Transverse colon (tissue), 4 donors: ENCODE results near the gene CYP1A1. TPM values are rescaled to one million over a fixed set of nuclear protein-coding genes. Genes with fewer than 3 reads are reported as not detected.

Source experiments
- DNase-seq: peaks from one replicate; pipeline ENCODE4 v3.0.0-alpha.2; 2019
- H3K27ac ChIP-seq, 4 donors: fragments of 200-600 bp; sonication (generic); 2 replicates each; pipeline ENCODE4 v1.5.1; 2016 to 2018; ENCODE audit warnings: inconsistent platforms in 4 of 4
- H3K27me3 ChIP-seq: fragments of 200-600 bp; sonication (generic); 2 replicates; pipeline ENCODE4 v1.5.1; 2017; ENCODE audit warnings: inconsistent platforms
- H3K36me3 ChIP-seq, 4 donors: fragments of 200-600 bp; sonication (generic); 2 replicates each; pipeline ENCODE4 v1.5.1; 2017 to 2019; ENCODE audit warnings: inconsistent platforms in 4 of 4
- H3K4me1 ChIP-seq, 4 donors: fragments of 200-600 bp; sonication (generic); 2 replicates each; pipeline ENCODE4 v1.5.1; 2017 to 2020; ENCODE audit warnings: inconsistent platforms in 4 of 4
- H3K4me3 ChIP-seq, 4 donors: fragments of 200-600 bp; sonication (generic); 1 replicate in 1 of 4; 2 replicates in 3 of 4; pipeline versions ENCODE4 v1.5.1 to v1.6.1; 2017 to 2019; ENCODE audit warnings: inconsistent platforms in 4 of 4
- H3K9me3 ChIP-seq, 2 donors: fragments of 200-600 bp; sonication (generic); 2 replicates each; pipeline ENCODE4 v1.5.1; 2017 to 2019; ENCODE audit warnings: inconsistent platforms in 2 of 2
- CTCF ChIP-seq, 5 experiments: fragments of 200-600 bp in 3 of 5; fragments of 450-650 bp in 2 of 5; sonication (generic) in 3 of 5; IDR thresholded peaks; 1 replicate in 2 of 5; 2 replicates in 3 of 5; pipeline ENCODE4 v1.5.1; 2016 to 2017; ENCODE audit warnings: antibody characterized with exemption in 5 of 5, inconsistent platforms in 3 of 5, mild to moderate bottlenecking in 2 of 5, moderate library complexity in 1 of 5
- EP300 ChIP-seq: sonication (generic); formaldehyde crosslinking; IDR thresholded peaks from one replicate; pipeline ENCODE4 v1.6.1; 2017; ENCODE audit warnings: antibody characterized with exemption, low read depth
- POLR2A ChIP-seq: fragments of 450-650 bp; IDR thresholded peaks from one replicate; pipeline ENCODE4 v1.6.1; 2016; ENCODE audit warnings: antibody characterized with exemption, mild to moderate bottlenecking, moderate library complexity
- POLR2AphosphoS5 ChIP-seq, 3 donors: sonication (generic); formaldehyde crosslinking; IDR thresholded peaks; one replicate each; pipeline ENCODE4 v1.6.1; 2016; ENCODE audit warnings: antibody characterized with exemption in 3 of 3
- WGBS, 2 donors: methylation state at CpG; one replicate each; pipeline ENCODE4 v1.1.5; 2018; ENCODE audit warnings: low coverage in 1 of 2; 5-methylcytosine and 5-hydroxymethylcytosine counted together
- in situ Hi-C, 4 donors: fragments of 200-750 bp; cut with MboI; loops; one replicate each; pipeline versions ENCODE4 v1.15.0 to v1.15.1; 2017; ENCODE audit warnings: low sequenced_read_pairs in 3 of 4, low pct_ligation_motif_present in 1 of 4, low pct_unique_long_range_greater_than_20kb in 1 of 4
- intact Hi-C: fragments of 100-400 bp; cut with DNase I; formaldehyde crosslinking; loops from one replicate; pipeline ENCODE4 v1.15.1; 2023; ENCODE audit warnings: low total_unique reads
- total RNA-seq, 4 donors: library from RNA; depleted of rRNA; stranded (reverse); fragments of >200 nt; gene quantifications; one replicate each; pipeline ENCODE4 v1.1.0, GENCODE V29; 2016

The CYP1A1 gene
- total RNA-seq, 4 donors from 2014 or later = 0.55 to 1.1 TPM; not detected in 2

DNA sequence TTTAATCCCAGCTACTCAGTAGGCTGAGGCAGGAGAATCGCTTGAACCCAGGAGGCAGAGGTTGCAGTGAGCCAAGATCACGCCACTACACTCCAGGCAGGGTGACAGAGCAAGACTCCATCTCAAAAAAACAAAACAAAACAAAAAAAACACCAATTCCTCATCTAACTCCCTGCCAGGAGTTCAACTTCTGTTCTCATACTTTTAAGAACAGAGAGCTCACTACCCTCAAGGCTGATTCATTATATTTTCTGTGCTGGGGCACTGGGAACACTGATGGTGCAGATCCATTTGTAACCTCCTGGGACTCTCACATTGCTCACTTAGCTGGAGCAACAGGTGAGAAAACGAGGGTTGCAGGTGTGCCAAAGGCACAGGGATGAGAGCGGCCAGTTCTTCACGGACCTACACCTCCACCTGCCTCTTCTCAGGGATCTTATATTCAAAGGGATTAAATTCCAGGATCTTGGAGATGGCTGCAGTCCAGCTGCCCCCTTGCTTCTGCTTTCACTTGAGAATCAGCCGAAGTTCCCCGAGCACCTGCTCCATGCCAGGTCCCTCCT, 44.2 kb upstream of the CYP1A1 start:
- no peaks in the 10 kb centered on the region for H3K36me3 ChIP-seq
- DNase-seq = no peak
- 58 to 62% methylated on average over 2 to 6 of the region's 7 CpGs for WGBS, 2 donors
- intact Hi-C loops (loop anchor here (2.0 to 5.0 kb wide), 3 partner anchors 31 to 183 kb away; no protein-coding TSS in a partner anchor), in situ Hi-C loops (loop anchor here (5.0 to 25.0 kb wide), 5 partner anchors 127 to 382 kb away; no protein-coding TSS in a partner anchor)
- H3K27me3 ChIP-seq = peaks cover 5% of the 10 kb centered on the region
- peaks cover 12 to 31% (median 18%) of the 10 kb centered on the region in 4 donors for H3K4me1 ChIP-seq
- TF ChIP-seq POLR2A (no peak), EP300 (no peak), CTCF (IDR thresholded peaks at IDR 0.05) (no peak), POLR2AphosphoS5 (IDR thresholded peaks at IDR 0.05) (no peak)
- H3K27ac ChIP-seq = no peak overlapping the region
- no peaks in the 10 kb centered on the region for H3K9me3 ChIP-seq
- no peak overlapping the region for H3K4me3 ChIP-seq

GRCh38 chr15:74768771-74769342, 43.5 kb upstream of the CYP1A1 start:
- TF ChIP-seq CTCF (IDR thresholded peaks at IDR 0.05) = peak; percentile 86 to 92 (median 88)
- TF ChIP-seq POLR2AphosphoS5 (IDR thresholded peaks at IDR 0.05) = no peak
- Histone ChIP-seq H3K27me3 (peaks cover 5% of the 10 kb centered on the region), H3K9me3 (no peaks in the 10 kb centered on the region), H3K27ac (no peak overlapping the region), H3K4me1 (peaks cover 9 to 24% (median 13%) of the 10 kb centered on the region in 4 donors), H3K4me3 (no peak overlapping the region), H3K36me3 (no peaks in the 10 kb centered on the region)
- DNase-seq = peak; percentile 66
- 0 to 5% methylated on average over 1 to 9 of the region's 9 CpGs for WGBS, 2 donors
- in situ Hi-C loops (loop anchor here in 3 of 4 donors (5.0 to 25.0 kb wide), 4 partner anchors 127 to 382 kb away; no protein-coding TSS in a partner anchor), intact Hi-C loops (loop anchor here (2.0 kb wide), 1 partner anchor 132 kb away; no protein-coding TSS in a partner anchor)

DNA sequence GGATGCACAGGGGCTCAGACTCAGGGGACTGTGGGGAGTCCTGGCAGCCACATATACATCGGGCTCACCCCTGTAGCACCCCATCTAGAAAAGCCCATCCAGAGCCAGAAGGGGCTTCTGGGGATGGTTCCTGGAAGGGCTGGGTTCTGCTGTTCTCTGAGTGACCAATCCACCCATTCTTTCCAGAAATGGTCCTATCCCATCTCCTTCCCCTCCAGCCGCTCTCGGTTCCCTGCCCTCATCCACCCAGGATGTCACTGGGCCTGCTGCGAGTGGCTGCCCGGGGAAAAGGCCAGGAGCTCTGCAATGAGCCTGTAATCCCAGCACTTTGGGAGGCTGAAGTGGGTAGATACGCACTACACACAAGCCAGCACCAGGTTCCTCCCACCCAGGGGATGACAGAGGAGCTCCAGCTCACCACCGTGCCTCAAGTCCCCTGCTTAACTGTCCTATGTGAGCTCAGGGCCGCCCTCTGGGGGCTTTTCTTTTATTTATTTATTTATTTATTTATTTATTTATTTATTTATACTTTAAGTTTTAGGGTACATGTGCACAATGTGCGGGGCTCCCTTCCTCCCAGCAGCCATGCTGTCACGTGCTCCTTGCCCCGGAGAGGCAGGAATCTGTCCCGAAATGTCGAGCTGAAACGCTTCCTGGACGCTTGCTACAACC, 42.9 kb upstream of the CYP1A1 start:
- Histone ChIP-seq H3K4me1 (peaks cover 4 to 18% (median 8%) of the 10 kb centered on the region in 4 donors), H3K27ac (no peak overlapping the region), H3K9me3 (no peaks in the 10 kb centered on the region), H3K4me3 (no peak overlapping the region), H3K27me3 (peaks cover 5% of the 10 kb centered on the region), H3K36me3 (no peaks in the 10 kb centered on the region)
- no peak for DNase-seq
- 21 to 39% methylated on average over 7 to 15 of the region's 15 CpGs for WGBS, 2 donors
- TF ChIP-seq EP300 (no peak), POLR2A (no peak), POLR2AphosphoS5 (IDR thresholded peaks at IDR 0.05) (no peak), CTCF (IDR thresholded peaks at IDR 0.05) (no peak)
- intact Hi-C loops (loop anchor here (2.0 kb wide), 1 partner anchor 131 kb away; no protein-coding TSS in a partner anchor), in situ Hi-C loops (loop anchor here in 3 of 4 donors (5.0 to 25.0 kb wide), 4 partner anchors 126 to 381 kb away; no protein-coding TSS in a partner anchor)
